B cell (primary cell): ENCODE results near the gene HPCA. TPM values are rescaled to one million over a fixed set of nuclear protein-coding genes. Genes with fewer than 3 reads are reported as not detected.

Experiments
- ATAC-seq: fragments of 200-7000 bp; cut with Tn5 transposase; one replicate; pipeline ENCODE4 v1.10.0; 2021; ENCODE audit warnings: low read depth, mild to moderate bottlenecking, moderate number of reproducible peaks, moderate library complexity
- CTCF ChIA-PET: fragments of 350-600 bp; sonication (Branson Sonifier 250); formaldehyde crosslinking; loops from one replicate; lab custom pipeline; 2021; ENCODE audit warnings: antibody characterized with exemption, inconsistent platforms; lab: Charles Lee
- POLR2A ChIA-PET: fragments of 350-600 bp; sonication (Branson Sonifier 250); formaldehyde crosslinking; loops from one replicate; lab custom pipeline; 2021; ENCODE audit warnings: antibody characterized with exemption; lab: Charles Lee
- DNase-seq: peaks from one replicate; pipeline ENCODE4 v3.0.0; 2013
- H2AFZ ChIP-seq: 2 replicates; pipeline ENCODE4 v1.6.1; 2012; ENCODE audit warnings: mild to moderate bottlenecking, low read depth, low read length; ENCODE audit not compliant: insufficient read depth, poor library complexity, severe bottlenecking
- H3K27ac ChIP-seq, 2 donors: 1 replicate in 1 of 2; 2 replicates in 1 of 2; pipeline ENCODE4 v1.5.1; 2012 to 2013; ENCODE audit warnings: low read length in 2 of 2, mild to moderate bottlenecking in 2 of 2, moderate library complexity in 1 of 2
- H3K27me3 ChIP-seq, 4 experiments: fragments of 200-600 bp in 1 of 4; sonication (generic) in 1 of 4; replicated peaks in 1 of 4; 1 replicate in 2 of 4; 2 replicates in 2 of 4; pipeline versions ENCODE4 v1.6.1 to v1.7.0; 2013 to 2016; ENCODE audit warnings: low read length in 3 of 4, mild to moderate bottlenecking in 2 of 4, mixed read lengths in 1 of 4, moderate library complexity in 1 of 4; ENCODE audit not compliant: insufficient read depth in 4 of 4, control insufficient read depth in 3 of 4; ENCODE audit errors: control extremely low read depth in 1 of 4
- H3K36me3 ChIP-seq, 2 experiments: replicated peaks in 1 of 2; 1 replicate in 1 of 2; 2 replicates in 1 of 2; pipeline versions ENCODE4 v1.6.1 to v1.7.1; 2013; ENCODE audit warnings: low read length in 1 of 2; ENCODE audit not compliant: insufficient read depth in 2 of 2, control insufficient read depth in 1 of 2; ENCODE audit errors: control extremely low read depth in 1 of 2, extremely low read depth in 1 of 2
- H3K4me1 ChIP-seq, 2 donors: fragments of 200-600 bp in 1 of 2; sonication (generic) in 1 of 2; 1 replicate in 1 of 2; 2 replicates in 1 of 2; pipeline versions ENCODE4 v1.5.1 to v1.6.1; 2013 to 2017; ENCODE audit warnings: low read length in 2 of 2; ENCODE audit not compliant: control insufficient read depth in 2 of 2, insufficient read depth in 2 of 2
- H3K4me2 ChIP-seq: replicated peaks from 2 replicates; pipeline ENCODE3; 2012; ENCODE audit warnings: mild to moderate bottlenecking, low read depth, low read length; ENCODE audit not compliant: poor library complexity, severe bottlenecking
- H3K4me3 ChIP-seq, 5 experiments: fragments of 200-600 bp in 1 of 5; sonication (generic) in 1 of 5; 1 replicate in 3 of 5; 2 replicates in 2 of 5; pipeline versions ENCODE4 v1.5.1 to v1.7.0; 2011 to 2016; ENCODE audit warnings: low read length in 4 of 5, mild to moderate bottlenecking in 4 of 5, low read depth in 2 of 5, control low read depth in 1 of 5, moderate library complexity in 1 of 5; ENCODE audit not compliant: insufficient read depth in 1 of 5; ENCODE audit errors: control extremely low read depth in 1 of 5, extremely low read depth in 1 of 5
- H3K79me2 ChIP-seq: fragments of 200-600 bp; sonication (generic); one replicate; pipeline ENCODE4 v1.6.0; 2016; ENCODE audit warnings: low read length; ENCODE audit not compliant: control insufficient read depth, insufficient read depth
- H3K9ac ChIP-seq: fragments of 200-600 bp; sonication (generic); 2 replicates; pipeline ENCODE4 v1.6.1; 2017; ENCODE audit warnings: mild to moderate bottlenecking, low read length, moderate library complexity
- H3K9me3 ChIP-seq, 3 donors: one replicate each; pipeline versions ENCODE4 v1.6.1 to v1.7.1; 2013; ENCODE audit warnings: low read length in 2 of 3; ENCODE audit not compliant: control insufficient read depth in 2 of 3, insufficient read depth in 1 of 3; ENCODE audit errors: control extremely low read depth in 1 of 3
- H4K20me1 ChIP-seq: 2 replicates; pipeline ENCODE4 v1.6.0; 2012; ENCODE audit warnings: mild to moderate bottlenecking, low read length; ENCODE audit not compliant: insufficient read depth, control insufficient read depth, poor library complexity, severe bottlenecking
- H3K27ac Mint-ChIP-seq: one replicate; pipeline ENCODE4 v1.8.0; 2021; ENCODE audit warnings: mixed read lengths
- H3K27me3 Mint-ChIP-seq: one replicate; pipeline ENCODE4 v1.8.0; 2021; ENCODE audit warnings: mixed read lengths
- H3K4me1 Mint-ChIP-seq: one replicate; pipeline ENCODE4 v1.8.0; 2021; ENCODE audit warnings: mixed read lengths
- H3K4me3 Mint-ChIP-seq: one replicate; pipeline ENCODE4 v1.8.0; 2021; ENCODE audit warnings: mixed read lengths
- H3K9me3 Mint-ChIP-seq: one replicate; pipeline ENCODE4 v1.8.0; 2022; ENCODE audit warnings: mixed read lengths; ENCODE audit not compliant: insufficient read depth
- CTCF ChIP-seq: fragments of 200-600 bp; IDR thresholded peaks from one replicate; pipeline ENCODE4 v1.8.0; 2022; ENCODE audit warnings: antibody characterized with exemption, mild to moderate bottlenecking
- EZH2 ChIP-seq: IDR thresholded peaks from 2 replicates; pipeline ENCODE4 v1.6.1; 2012; ENCODE audit warnings: borderline replicate concordance, low read depth, mild to moderate bottlenecking, moderate library complexity, low read length; ENCODE audit not compliant: insufficient read depth, poor library complexity, severe bottlenecking
- WGBS: methylation state at CpG from one replicate; pipeline ENCODE4 v1.1.5; 2013; ENCODE audit warnings: missing lambda C conversion rate; ENCODE audit not compliant: insufficient coverage; 5-methylcytosine and 5-hydroxymethylcytosine counted together
- intact Hi-C: fragments of 100-400 bp; cut with micrococcal nuclease; formaldehyde crosslinking; loops from one replicate; pipeline ENCODE4 v1.10.0; 2022
- polyA plus RNA-seq: library from polyadenylated mRNA; depleted of rRNA; stranded (reverse); fragments of >200 nt; gene quantifications from 2 replicates; pipeline ENCODE4 v1.2.3, GENCODE V29; 2012
- total RNA-seq, 2 donors: library from RNA; stranded (reverse); fragments of 120-200 nt in 1 of 2; gene quantifications; 1 replicate in 1 of 2; 2 replicates in 1 of 2; pipeline versions ENCODE4 v1.2.3 to v1.2.4, GENCODE V29; 2013 to 2022

The HPCA gene
- total and polyA plus RNA-seq, 2 donors (not counting 1 experiment from before 2014, with no cell fraction given): 0.06 TPM; not detected in 1

- Mint-ChIP-seq H3K4me3 (peak overlapping the region; percentile 76), H3K27me3 (peaks cover 34% of the 10 kb centered on the region), H3K27ac (no peak overlapping the region), H3K9me3 (no peaks in the 10 kb centered on the region), H3K4me1 (peaks cover 11% of the 10 kb centered on the region)
- 28% methylated on average over 9 of the region's 24 CpGs for WGBS
- CTCF ChIA-PET: interaction anchor here (0.9 to 1.3 kb wide), 2 partner anchors 10 to 29 kb away, joined by 3 read pairs; no protein-coding TSS in a partner anchor
- intact Hi-C loops: no loop called here
- Histone ChIP-seq H2AFZ (peak overlapping the region; percentile 36), H3K4me2 (peak overlapping the region; percentile 85), H3K36me3 (no peaks in the 10 kb centered on the region), H3K27me3 (peaks cover 0 to 37% (median 15%) of the 10 kb centered on the region in 4 experiments), H3K4me3 (peak overlapping the region in 2 of 5 experiments; percentile 34), H3K27ac (no peak overlapping the region), H4K20me1 (no peaks in the 10 kb centered on the region), H3K9ac (peak overlapping the region; percentile 26), H3K4me1 (peaks cover 9 to 10% of the 10 kb centered on the region in 2 donors), H3K79me2 (no peaks in the 10 kb centered on the region), H3K9me3 (peaks cover 0 to 15% (median 0%) of the 10 kb centered on the region in 3 donors)
- TF ChIP-seq CTCF (no peak), EZH2 (peak; percentile 48)
- POLR2A ChIA-PET: interaction anchor here (0.6 kb wide), 1 partner anchor 159 kb away, joined by 5 read pairs; no protein-coding TSS in a partner anchor
- DNase-seq (no peak), ATAC-seq (no peak)
These were observed 15.7 kb downstream of the HPCA start for GRCh38 chr1:32901823-32902534.

- Histone ChIP-seq H4K20me1 (no peaks in the 10 kb centered on the region), H3K9me3 (peaks cover 0 to 15% (median 0%) of the 10 kb centered on the region in 3 donors), H3K4me2 (no peak overlapping the region), H3K79me2 (no peaks in the 10 kb centered on the region), H3K27ac (no peak overlapping the region), H3K36me3 (no peaks in the 10 kb centered on the region), H3K4me1 (peaks cover 9 to 10% of the 10 kb centered on the region in 2 donors), H3K4me3 (no peak overlapping the region), H3K9ac (no peak overlapping the region), H3K27me3 (peaks cover 0 to 37% (median 15%) of the 10 kb centered on the region in 4 experiments), H2AFZ (no peak overlapping the region)
- intact Hi-C loops: no loop called here
- Mint-ChIP-seq H3K4me3 (peak overlapping the region; percentile 76), H3K9me3 (no peaks in the 10 kb centered on the region), H3K4me1 (peaks cover 11% of the 10 kb centered on the region), H3K27me3 (peaks cover 29% of the 10 kb centered on the region), H3K27ac (no peak overlapping the region)
- ChIA-PET CTCF (interaction anchor here (1.3 kb wide), 1 partner anchor 30 kb away, joined by 3 read pairs; no protein-coding TSS in a partner anchor), POLR2A (interaction anchor here (0.6 kb wide), 1 partner anchor 158 kb away, joined by 5 read pairs; no protein-coding TSS in a partner anchor)
- ATAC-seq (no peak), DNase-seq (no peak)
- WGBS: 79% methylated on average over 6 of the region's 6 CpGs
- TF ChIP-seq CTCF (no peak), EZH2 (no peak)
These were observed 16.2 kb downstream of the HPCA start for GRCh38 chr1:32902535-32902920.
